HepG2 (cell line): ENCODE measurements around the gene S100A10. TPM values are rescaled to one million over a fixed set of nuclear protein-coding genes. Genes with fewer than 3 reads are reported as not detected.

Experiments
- ATF2 ChIP-seq: sonication (generic); formaldehyde crosslinking; IDR thresholded peaks from 2 replicates; pipeline ENCODE4 v1.4.0; 2020; ENCODE audit warnings: missing genetic modification reagents
- CENPT ChIP-seq: sonication (generic); formaldehyde crosslinking; IDR thresholded peaks from 2 replicates; pipeline ENCODE4 v1.8.0; 2022; ENCODE audit warnings: low read depth, mild to moderate bottlenecking, moderate library complexity, missing genetic modification reagents
- DMAP1 ChIP-seq: IDR thresholded peaks from 2 replicates; pipeline ENCODE4 v1.6.1; 2016
- HDAC2 ChIP-seq: sonication (generic); formaldehyde crosslinking; IDR thresholded peaks from 2 replicates; pipeline ENCODE4 v1.4.0; 2020; ENCODE audit warnings: missing genetic modification reagents
- MIER2 ChIP-seq: IDR thresholded peaks from 2 replicates; pipeline ENCODE4 v1.6.1; 2016; ENCODE audit warnings: missing biosample characterization, missing genetic modification reagents
- NCOR1 ChIP-seq: fragments of 200-600 bp; sonication (generic); IDR thresholded peaks from 2 replicates; pipeline ENCODE4 v1.7.0; 2017; ENCODE audit warnings: antibody characterized with exemption, low read length, borderline replicate concordance
- PAXIP1 ChIP-seq: sonication (generic); formaldehyde crosslinking; conservative IDR thresholded peaks from 2 replicates; pipeline ENCODE4 v1.4.0; 2020; ENCODE audit warnings: mild to moderate bottlenecking, missing genetic modification reagents, moderate library complexity
- PHF8 ChIP-seq: sonication (generic); formaldehyde crosslinking; IDR thresholded peaks from 2 replicates; pipeline ENCODE4 v1.5.0; 2020; ENCODE audit warnings: missing genetic modification reagents
- RFX5 ChIP-seq: IDR thresholded peaks from 2 replicates; pipeline ENCODE4 v1.6.1; 2011; ENCODE audit warnings: low read depth, low read length, improper control_type of control experiment
- RORA ChIP-seq: sonication (generic); formaldehyde crosslinking; IDR thresholded peaks from 2 replicates; pipeline ENCODE4 v1.5.0; 2020; ENCODE audit warnings: mild to moderate bottlenecking, missing genetic modification reagents, moderate library complexity
- SETDB1 ChIP-seq: sonication (generic); formaldehyde crosslinking; IDR thresholded peaks from 2 replicates; pipeline ENCODE4 v1.5.1; 2020; ENCODE audit warnings: missing genetic modification reagents, mild to moderate bottlenecking, borderline replicate concordance
- TBX2 ChIP-seq: sonication (generic); formaldehyde crosslinking; IDR thresholded peaks from 2 replicates; pipeline ENCODE4 v1.5.0; 2020; ENCODE audit warnings: missing genetic modification reagents, mild to moderate bottlenecking, borderline replicate concordance
- ZBTB7B ChIP-seq: sonication (generic); formaldehyde crosslinking; IDR thresholded peaks from 2 replicates; pipeline ENCODE4 v1.4.0; 2020; ENCODE audit warnings: missing genetic modification reagents
- ZNF326 ChIP-seq: sonication (generic); formaldehyde crosslinking; IDR thresholded peaks from 2 replicates; pipeline ENCODE4 v1.4.0; 2020; ENCODE audit warnings: missing genetic modification reagents, borderline replicate concordance
- ZNF550 ChIP-seq: sonication (generic); formaldehyde crosslinking; IDR thresholded peaks from 2 replicates; pipeline ENCODE4 v1.4.0; 2020; ENCODE audit warnings: mild to moderate bottlenecking, missing genetic modification reagents, borderline replicate concordance
- ZNF672 ChIP-seq: sonication (generic); formaldehyde crosslinking; IDR thresholded peaks from 2 replicates; pipeline ENCODE4 v1.8.1; 2022; ENCODE audit warnings: missing genetic modification reagents
- ZNF687 ChIP-seq: sonication (generic); formaldehyde crosslinking; IDR thresholded peaks from 2 replicates; pipeline ENCODE4 v1.5.1; 2020; ENCODE audit warnings: mild to moderate bottlenecking, missing genetic modification reagents, moderate library complexity
- polyA plus RNA-seq, 8 experiments: library from polyadenylated mRNA; depleted of rRNA in 3 of 8; stranded (reverse) in 7 of 8; unstranded in 1 of 8; fragments of >200 nt; fragmentation: Illumina TruSeq in 4 of 8; extraction: Trizol in 4 of 8; gene quantifications; 2 replicates each; pipeline versions ENCODE4 v1.2.1 to v1.2.3, GENCODE V29; 2011 to 2016; ENCODE audit warnings: low read depth in 4 of 8, missing spikeins in 1 of 8, mixed read lengths in 1 of 8; ENCODE audit not compliant: insufficient read depth in 1 of 8
- total RNA-seq, 5 experiments: library from RNA; depleted of rRNA; stranded (reverse); fragments of >200 nt; fragmentation: Illumina TruSeq; extraction: Trizol; gene quantifications; 2 replicates each; pipeline ENCODE4 v1.2.3, GENCODE V29; 2016; ENCODE audit warnings: low read depth in 1 of 5
- TF ChIP-seq, protein P1 (sequence below): IDR thresholded peaks from 2 replicates; pipeline ENCODE4 v1.6.1; 2016

S100A10 gene
- total and polyA plus RNA-seq, 2 of the 13 experiments (the other 11 are each of a cell fraction or from before 2014, with no cell fraction given), result 16.8 to 28.7 TPM

GRCh38 chr1:151992303-151993083 lies 1.2 kb downstream of the S100A10 start (continued):
- peak; percentile 70 for TF ChIP-seq ZNF687 (CRISPR knock-in tag)
- TF ChIP-seq TBX2 (CRISPR knock-in tag), result peak; percentile 44; the same call in 1 of the 2 replicates
- TF ChIP-seq RFX5, result no peak
- TF ChIP-seq ZNF672 (CRISPR knock-in tag), result no peak
- TF ChIP-seq MIER2 (CRISPR knock-in tag), result no peak
- no peak for TF ChIP-seq NCOR1
- TF ChIP-seq PAXIP1 (CRISPR knock-in tag), result no peak
- peak; percentile 22; the same call in 1 of the 2 replicates for TF ChIP-seq PHF8 (CRISPR knock-in tag)
- TF ChIP-seq, protein P1, sequence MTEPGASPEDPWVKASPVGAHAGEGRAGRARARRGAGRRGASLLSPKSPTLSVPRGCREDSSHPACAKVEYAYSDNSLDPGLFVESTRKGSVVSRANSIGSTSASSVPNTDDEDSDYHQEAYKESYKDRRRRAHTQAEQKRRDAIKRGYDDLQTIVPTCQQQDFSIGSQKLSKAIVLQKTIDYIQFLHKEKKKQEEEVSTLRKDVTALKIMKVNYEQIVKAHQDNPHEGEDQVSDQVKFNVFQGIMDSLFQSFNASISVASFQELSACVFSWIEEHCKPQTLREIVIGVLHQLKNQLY (CRISPR knock-in tag), result no peak
- TF ChIP-seq HDAC2 (CRISPR knock-in tag), result 0 out of 2 replicates have a peak, but pooled peaks have one; percentile 14
- TF ChIP-seq ZBTB7B, result peak; percentile 40; the same call in 1 of the 2 replicates
- TF ChIP-seq ZNF326 (CRISPR knock-in tag), result no peak
- no peak for TF ChIP-seq ATF2 (CRISPR knock-in tag)
- no peak for TF ChIP-seq SETDB1
- no peak for TF ChIP-seq CENPT (CRISPR knock-in tag)
- peak; percentile 15; the same call in 1 of the 2 replicates for TF ChIP-seq DMAP1
- no peak for TF ChIP-seq ZNF550 (CRISPR knock-in tag)
- TF ChIP-seq RORA (CRISPR knock-in tag), result no peak
